NB4 (cell line): Measurements from ENCODE around the gene DSCAM.

Source experiments
- MYC ChIP-seq: IDR thresholded peaks from 2 replicates; pipeline ENCODE4 v1.6.1; 2011; ENCODE audit warnings: low read depth, low read length
- POLR2A ChIP-seq: IDR thresholded peaks from 2 replicates; pipeline ENCODE4 v1.6.1; 2011; ENCODE audit warnings: mild to moderate bottlenecking; ENCODE audit not compliant: insufficient read length; ENCODE audit errors: extremely low read depth
- TF ChIP-seq, protein P1 (sequence below): IDR thresholded peaks from one replicate; pipeline ENCODE4 v1.5.1; 2012; ENCODE audit warnings: low read depth, low read length

DNA sequence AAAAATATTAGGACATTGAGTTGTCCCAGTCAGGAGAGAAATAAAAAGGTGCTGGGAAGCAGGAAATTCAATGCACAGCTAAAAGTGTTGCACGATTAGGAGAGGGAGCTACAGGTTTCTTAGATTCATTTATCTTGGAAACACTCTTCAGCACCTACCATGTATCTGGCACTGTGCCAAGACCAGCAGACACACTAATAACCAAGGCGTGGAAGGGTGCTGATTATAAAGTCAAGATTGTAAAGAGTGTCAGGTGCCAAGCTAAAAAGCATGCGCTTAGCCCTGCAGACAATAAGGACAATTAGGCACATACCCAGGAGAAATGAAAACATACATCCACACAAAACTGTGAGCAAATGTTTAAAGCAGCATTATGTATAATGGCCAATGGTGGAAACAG is 129.9 kb downstream of the DSCAM start:
- TF ChIP-seq, protein P1, sequence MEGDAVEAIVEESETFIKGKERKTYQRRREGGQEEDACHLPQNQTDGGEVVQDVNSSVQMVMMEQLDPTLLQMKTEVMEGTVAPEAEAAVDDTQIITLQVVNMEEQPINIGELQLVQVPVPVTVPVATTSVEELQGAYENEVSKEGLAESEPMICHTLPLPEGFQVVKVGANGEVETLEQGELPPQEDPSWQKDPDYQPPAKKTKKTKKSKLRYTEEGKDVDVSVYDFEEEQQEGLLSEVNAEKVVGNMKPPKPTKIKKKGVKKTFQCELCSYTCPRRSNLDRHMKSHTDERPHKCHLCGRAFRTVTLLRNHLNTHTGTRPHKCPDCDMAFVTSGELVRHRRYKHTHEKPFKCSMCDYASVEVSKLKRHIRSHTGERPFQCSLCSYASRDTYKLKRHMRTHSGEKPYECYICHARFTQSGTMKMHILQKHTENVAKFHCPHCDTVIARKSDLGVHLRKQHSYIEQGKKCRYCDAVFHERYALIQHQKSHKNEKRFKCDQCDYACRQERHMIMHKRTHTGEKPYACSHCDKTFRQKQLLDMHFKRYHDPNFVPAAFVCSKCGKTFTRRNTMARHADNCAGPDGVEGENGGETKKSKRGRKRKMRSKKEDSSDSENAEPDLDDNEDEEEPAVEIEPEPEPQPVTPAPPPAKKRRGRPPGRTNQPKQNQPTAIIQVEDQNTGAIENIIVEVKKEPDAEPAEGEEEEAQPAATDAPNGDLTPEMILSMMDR, result no peak
- TF ChIP-seq POLR2A (no peak), MYC (no peak)
